ENCODE results near the gene ZNFX1.

The ZNFX1 gene

DNA sequence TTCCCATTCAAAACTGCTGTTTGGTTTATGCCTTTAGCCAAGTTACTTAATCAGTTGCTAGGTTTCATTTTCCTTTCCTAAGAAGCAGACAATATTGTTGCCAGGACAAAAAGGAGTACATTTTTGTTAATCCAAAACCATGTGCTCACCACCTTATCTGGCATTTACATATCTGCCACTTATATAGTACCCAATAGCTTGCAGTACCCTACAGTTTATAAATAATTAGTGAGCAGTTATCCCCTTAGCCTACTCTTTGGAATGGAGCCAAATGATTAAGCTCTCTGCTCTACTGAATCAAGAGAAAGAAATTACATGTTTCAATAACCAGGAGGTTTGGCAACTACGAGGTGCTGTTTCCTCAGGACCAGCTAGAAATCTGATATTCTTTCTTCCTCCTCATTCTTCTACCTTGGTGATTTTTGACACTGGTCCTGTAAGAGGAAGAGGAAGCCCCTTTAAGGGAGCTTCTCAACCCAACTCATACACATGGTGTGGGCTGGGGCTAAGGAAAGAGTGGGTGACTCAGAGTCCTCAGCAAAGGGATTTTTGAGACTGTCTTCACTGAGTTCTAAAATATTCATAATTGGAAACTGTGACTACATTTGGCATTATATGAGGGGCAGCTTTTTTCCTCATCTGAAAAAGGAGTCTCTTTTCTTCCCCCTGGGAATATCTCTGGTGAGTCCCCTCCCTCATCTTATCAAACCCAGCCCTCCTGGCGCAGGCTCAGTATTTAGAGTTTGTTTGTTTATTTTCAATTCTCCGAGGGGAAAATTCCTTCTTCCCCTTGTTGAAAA, 1.5 kb downstream of the ZNFX1 start:
- TF ChIP-seq ZFX (IDR thresholded peaks at IDR 0.05) (no peak), CTCF (conservative IDR thresholded peaks at IDR 0.05) (no peak)
- H3K27ac ChIP-seq, result peak overlapping the region; percentile 99

DNA sequence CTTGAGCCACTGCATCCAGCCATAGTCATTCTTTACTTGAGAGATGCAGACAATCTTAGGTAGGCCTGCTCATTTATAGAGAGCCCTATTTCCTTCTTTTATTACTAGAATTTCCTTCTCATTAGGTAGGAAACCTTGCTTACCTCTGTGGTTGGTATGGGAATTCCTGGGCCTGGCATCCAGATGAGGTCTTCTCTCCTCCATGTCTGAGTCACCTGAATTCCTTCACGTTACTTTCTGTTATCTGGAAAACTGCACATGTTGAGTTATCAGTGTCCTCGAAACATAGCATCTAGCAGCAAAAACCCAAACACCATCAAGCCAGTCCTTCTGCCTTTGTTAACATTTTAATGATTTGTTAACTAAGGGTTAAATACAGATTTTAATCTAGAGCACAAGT, 2.2 kb downstream of the ZNFX1 start:
- TF ChIP-seq ZFX (IDR thresholded peaks at IDR 0.05) (no peak), CTCF (conservative IDR thresholded peaks at IDR 0.05) (no peak)
- no peak overlapping the region for H3K27ac ChIP-seq

DNA sequence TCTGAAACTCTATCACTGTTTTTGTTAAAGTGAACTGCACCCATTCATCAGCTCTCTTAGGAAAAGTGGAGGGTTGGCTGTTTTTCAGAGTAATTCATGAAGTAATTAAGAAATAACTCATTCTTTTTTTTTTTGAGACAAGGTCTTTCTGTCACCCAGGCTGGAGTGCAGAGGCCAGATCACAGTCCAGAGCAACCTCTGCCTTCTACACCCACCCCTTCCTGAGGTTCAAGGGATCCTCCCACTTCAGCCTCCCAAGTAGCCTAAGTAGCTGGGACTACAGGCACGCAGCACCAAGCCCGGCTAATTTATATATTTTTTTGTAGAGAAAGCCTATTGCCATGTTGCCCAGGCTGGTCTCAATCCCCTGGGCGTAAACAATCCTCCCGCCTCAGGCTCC, 2.6 kb downstream of the ZNFX1 start:
- H3K27ac ChIP-seq, result no peak overlapping the region
- TF ChIP-seq ZFX (IDR thresholded peaks at IDR 0.05) (no peak), CTCF (conservative IDR thresholded peaks at IDR 0.05) (no peak)

GRCh38 chr20:49273696-49274277, 4.1 kb downstream of the ZNFX1 start:
- no peak for TF ChIP-seq ZFX (IDR thresholded peaks at IDR 0.05)
- no peak for TF ChIP-seq CTCF (conservative IDR thresholded peaks at IDR 0.05)
- no peak overlapping the region for H3K27ac ChIP-seq

GRCh38 chr20:49272654-49273053, 5.2 kb downstream of the ZNFX1 start:
- TF ChIP-seq CTCF (conservative IDR thresholded peaks at IDR 0.05), result no peak
- TF ChIP-seq ZFX (IDR thresholded peaks at IDR 0.05), result no peak
- H3K27ac ChIP-seq, result no peak overlapping the region

DNA sequence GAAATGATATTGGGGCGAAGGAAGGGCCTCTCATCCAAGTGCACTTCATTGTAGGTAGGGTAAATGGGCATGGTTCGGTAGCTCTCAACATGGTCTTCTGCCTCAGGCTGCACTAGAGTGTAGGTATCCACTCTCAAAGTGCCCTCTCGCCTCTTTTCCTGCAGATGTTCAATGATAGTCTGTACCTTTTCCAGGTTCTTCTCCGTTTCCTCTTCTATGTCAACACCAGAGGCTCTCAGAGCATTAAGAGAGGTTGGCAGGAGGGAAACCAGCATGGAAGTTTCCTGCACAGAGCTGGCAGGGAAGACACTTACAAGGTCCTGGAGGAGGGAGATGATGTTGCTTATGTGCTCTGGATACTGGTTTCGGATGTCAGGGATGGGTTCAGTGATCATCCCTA, 7.1 kb downstream of the ZNFX1 start:
- TF ChIP-seq CTCF (conservative IDR thresholded peaks at IDR 0.05), result no peak
- no peak for TF ChIP-seq ZFX (IDR thresholded peaks at IDR 0.05)
- H3K27ac ChIP-seq, result no peak overlapping the region

GRCh38 chr20:49270177-49270576, 7.7 kb downstream of the ZNFX1 start:
- no peak for TF ChIP-seq CTCF (conservative IDR thresholded peaks at IDR 0.05)
- no peak for TF ChIP-seq ZFX (IDR thresholded peaks at IDR 0.05)
- 0 out of 2 replicates have a peak overlapping the region, but pooled peaks have one; percentile 4 for H3K27ac ChIP-seq
